Right kidney (tissue), 1 donor: Measurements from ENCODE around the gene INTU.

Experiments
- DNase-seq: peaks from one replicate; pipeline ENCODE4 v3.0.0-alpha.2; 2016

INTU gene

GRCh38 chr4:127748957-127749356 lies 116.2 kb downstream of the INTU start:
- DNase-seq = no peak

DNA sequence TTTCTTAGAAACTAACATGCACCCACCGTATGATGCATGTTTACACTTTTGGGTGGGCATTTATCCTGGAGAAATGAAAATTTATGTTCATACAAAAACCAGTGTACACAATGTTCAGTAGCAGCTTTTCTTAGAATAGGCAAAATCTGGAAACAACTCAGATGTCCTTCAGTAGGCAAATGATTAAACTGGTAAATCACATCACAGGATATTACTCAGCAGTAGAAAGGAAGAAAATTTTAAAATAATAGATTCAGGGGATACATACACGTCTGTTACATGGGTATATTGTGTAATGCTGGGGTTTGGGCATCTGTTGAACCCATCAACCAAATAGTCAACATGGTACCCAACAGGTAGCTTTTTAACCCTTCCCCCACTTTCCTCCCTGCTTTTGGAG lies 124.1 kb downstream of the INTU start:
- DNase-seq = no peak

- DNase-seq = no peak
These were observed 126.6 kb downstream of the INTU start for GRCh38 chr4:127759228-127759820.

DNA sequence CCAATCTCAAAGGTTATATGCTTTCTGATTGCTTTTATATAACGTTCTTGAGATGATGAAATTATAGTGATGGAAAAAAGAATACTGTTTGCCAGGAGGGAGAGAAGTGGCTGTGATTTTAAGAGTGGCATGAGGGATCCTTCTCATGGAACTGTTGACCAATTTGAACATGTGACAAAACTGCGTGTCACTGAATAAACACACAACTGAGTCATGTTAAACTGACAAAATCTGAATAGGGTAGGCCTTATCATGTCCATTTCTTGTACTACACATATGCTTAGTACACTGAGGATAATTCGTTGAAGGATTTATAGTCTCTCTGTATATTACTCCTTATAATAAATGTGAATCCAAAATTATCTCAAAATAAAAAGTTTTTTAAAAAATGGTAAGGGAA lies 127.1 kb downstream of the INTU start:
- no peak for DNase-seq

DNA sequence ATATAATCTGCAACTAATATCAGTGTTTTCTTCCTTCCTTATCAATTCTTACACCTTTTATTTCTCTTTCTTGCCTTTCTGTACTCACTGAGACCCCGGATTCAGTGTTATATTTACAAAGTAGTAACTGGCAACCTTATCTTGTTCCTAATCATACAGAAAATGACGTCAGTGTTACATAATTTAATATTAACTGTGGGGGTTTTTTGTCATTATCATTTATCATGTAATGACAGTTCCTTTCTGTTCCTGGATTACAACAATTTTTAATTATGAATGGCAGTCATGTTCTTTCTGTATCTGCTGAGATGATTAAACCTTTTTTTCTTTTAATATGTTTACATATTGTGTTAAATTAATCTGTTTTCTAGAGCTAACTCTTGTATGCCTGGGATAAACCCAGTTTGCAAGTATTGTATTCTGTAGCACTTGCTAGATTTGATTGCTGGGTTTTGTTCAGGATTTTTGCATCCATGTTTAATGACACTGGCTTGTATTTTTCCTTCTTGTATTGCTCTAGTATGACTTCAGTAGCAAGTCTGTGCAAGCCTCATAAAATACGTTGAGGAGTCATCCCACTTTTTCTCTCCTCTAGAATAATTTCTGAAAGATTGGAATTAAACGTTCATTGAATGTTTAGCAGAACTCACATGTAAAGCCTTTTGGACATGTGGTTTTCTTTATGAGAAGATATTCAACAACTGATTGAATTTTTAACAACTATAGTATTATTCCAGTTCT lies 138.9 kb downstream of the INTU start:
- no peak for DNase-seq

GRCh38 chr4:127772769-127773671 lies 140.3 kb downstream of the INTU start:
- no peak for DNase-seq

DNA sequence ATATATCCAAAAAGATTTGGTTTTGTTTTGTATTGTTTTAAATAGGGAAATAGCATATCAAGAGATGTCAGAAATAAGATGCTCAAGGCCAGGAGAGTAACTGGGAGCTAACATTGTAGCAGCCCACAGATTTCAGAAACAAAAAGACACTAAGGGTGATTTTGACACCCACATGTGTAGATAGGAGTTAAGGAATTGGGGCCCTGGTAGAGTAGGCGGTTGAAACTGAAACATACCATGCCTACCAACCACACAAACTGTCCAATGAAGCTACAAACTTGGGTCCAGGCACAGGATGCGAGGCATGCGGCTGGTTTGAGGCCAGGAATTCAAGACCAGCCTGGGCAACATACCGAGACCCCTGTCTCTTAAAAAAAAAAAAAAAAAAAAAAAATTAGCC lies 143.1 kb downstream of the INTU start:
- no peak for DNase-seq
